Measurements from ENCODE around the gene BHLHE23.

The BHLHE23 gene

DNA sequence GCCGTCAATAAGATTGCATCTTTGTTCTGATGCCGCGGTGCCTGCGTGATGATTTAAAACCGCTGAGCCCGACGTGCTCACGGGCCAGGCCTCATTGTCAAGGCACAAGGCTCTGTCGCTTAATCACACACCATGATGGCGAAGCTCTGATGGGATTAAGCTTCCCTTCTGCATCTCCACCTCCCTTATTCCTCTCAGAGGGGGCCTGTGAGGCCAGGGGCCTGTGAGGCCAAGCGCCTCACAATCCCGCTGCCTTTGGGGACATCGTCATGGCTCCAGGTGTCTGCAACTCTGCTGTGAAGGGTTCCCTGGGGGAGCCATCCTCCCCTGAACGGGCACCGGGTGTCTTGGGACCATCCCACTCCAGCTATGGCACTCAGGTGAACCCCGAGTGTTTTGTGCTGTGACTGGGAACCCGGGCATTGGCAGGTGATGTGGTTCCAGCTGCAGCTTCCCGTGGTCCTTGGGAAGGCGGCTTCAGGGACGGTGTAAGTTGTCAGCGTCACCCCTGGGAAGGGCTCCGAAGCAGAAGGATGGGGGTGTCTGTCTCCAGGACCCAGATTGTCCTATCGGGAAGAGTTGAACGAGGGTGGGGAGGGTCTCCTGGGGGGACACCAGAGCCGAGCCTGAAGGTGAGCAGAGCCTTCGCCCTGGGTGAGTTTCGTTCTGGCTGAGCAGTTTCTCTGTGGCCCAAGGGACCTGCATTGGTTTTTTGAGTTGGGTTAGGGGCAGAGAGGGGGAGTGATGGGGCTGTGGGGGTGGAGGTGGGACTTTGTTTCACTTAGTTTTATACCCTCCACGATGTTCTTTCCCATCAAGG is 18.0 kb upstream of the BHLHE23 start:
- DNase-seq, result no peak

DNA sequence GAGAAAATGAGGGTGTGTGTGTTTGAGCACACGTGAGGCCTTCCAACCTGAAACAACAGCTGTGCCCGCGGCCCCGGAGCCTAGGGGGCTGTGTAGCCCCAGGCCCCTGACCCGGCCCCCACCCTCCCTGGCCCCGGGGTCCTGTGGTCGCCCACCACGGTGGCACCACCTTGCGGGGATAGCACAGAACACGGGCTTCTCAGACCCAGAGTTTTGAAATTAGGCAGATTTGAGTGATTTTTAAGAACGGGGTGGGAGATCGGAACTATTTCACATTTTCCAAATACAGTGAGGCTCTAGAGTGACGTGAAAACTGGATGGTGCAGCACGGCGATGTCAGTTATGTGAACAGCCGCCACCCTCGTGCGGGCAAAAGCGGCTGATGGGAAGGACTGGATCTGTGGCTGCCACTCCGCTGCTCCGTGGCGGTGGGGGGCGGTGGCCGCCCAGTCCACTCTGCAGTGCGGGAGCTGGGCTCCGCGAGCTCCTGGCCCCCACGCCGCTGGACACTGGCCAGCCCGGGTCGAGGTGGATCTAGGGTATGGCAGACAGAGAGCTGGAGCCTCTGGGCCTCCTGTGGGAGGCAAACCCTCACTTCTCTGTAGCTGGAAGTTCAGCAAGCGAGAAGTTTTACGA is 17.3 kb upstream of the BHLHE23 start:
- DNase-seq, result no peak

DNA sequence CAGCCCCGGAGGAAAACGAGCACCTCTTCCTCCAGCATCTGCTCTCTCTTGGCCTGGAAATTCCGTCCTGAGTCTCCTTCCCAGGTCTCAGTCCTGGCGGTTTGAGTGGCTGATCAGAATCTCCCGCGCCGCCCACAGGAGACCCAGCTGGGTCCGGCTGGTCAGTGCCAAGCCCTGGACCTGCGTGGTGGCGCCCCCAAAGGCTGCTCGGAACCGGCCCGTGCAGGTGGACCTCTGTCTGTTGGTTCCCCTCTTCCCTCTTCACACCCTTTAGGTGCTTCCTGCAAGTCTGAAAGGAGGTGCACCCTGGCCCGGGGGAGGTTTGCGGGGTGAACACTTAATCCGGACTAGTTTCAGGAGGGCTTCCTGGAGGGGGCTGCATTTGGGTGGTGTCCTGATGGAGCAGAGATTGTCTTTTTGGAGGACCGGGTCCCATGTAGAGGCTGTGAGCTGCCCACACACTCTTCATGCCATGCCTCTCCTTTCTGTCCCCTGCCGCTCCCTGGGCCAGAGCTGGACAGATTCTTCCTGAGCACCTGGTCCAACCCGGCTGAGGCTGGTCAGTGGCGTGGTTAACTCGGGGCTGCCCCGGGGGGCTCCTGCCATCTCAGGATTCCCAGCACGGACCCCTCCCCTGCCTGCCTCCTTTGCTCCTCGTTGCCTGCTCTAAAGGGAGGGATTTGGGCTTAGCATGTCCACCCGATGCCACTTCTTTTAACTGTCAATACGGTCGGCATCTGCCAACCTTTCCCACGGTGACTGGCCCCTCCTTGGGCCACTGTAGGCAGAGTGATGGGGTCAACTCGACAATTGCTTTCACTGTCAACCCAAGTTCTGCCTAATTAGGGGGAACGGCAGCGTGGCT is 16.5 kb upstream of the BHLHE23 start:
- DNase-seq, result no peak

DNA sequence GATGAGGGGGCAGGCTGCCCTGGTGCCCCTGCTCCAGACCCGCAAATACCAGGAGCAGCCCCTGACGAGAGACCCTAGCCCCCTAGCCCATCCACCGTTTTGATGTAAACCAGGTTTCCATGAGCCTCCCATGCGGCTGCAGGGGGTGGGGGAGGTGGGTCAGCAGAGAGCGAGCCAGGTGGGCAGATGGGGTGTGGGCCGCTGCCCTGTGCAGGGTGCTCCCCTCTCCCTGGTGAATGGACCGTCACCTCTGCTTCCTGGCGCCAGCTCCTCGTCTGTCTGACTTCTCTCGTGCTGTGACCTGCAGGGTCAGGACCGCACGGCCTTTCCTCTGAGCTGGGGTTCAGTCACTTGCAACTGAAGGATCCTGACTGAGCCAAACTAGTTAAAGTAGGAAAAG is 15.7 kb upstream of the BHLHE23 start:
- no peak for DNase-seq

DNA sequence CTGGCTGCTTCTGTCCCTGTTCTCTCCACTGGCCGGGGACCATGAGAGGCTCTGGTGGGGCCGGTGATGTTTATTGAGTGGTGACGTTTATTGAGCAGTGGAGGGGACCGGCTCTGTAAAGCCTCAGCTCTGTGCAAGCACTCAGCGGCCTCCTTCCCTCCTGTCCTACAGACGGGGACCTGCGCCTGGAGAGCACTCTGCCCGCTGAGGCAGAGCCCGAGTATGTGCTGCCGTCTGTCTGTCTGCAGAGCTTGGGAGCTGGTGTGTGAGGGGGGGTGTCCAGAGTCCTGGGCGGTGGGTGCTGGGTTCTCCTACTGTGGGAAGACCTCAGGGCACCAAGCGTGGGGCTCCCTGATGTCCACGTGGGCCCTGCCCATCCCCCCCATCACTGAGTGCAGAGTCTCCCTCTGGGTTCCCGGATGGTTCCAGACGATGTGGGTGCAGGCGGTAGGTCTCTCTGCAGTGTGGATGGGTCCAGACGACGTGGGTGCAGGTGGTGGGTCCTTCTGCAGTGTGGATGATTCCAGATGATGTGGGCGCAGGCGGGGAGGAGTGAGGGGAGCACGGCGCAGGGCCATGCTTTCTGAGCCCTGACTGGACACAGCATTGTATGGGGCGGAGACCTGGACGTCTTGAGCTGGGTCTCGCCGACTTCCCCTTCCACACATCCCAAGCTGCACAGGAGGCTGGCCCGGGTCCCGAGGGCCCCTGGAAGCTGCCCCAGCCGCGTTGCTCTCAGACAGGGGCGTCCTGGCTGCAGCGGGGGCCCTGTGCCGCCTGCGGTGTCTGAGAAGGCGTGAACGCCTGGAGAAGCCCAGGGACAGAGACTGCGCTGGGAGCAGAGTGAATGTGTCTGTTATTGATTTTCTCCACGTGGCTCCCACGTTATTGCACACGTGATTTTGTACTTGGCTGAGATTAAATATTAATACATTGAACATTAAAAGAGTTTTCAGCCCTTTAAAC is 14.9 kb upstream of the BHLHE23 start:
- DNase-seq, result no peak

DNA sequence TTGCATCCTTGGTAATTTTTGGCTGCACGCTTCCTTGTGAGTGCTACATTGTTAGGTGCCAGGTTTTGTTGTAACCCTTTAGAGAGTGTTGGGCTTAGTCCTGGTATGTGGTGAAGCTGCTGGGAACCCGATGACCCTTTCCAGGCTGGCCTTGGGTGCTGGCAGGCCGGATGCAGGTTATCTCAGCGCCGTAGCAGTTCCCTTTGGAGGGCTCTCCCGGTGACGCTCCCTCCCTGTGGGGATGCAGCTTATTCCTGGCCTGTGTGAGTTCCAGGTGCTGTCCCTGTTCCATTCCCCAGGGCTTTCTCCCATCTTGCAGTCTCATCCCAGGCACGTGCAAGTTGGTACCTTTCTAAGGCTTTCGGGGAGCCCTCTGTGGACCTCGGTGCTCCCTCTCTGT is 13.9 kb upstream of the BHLHE23 start:
- DNase-seq, result no peak

DNA sequence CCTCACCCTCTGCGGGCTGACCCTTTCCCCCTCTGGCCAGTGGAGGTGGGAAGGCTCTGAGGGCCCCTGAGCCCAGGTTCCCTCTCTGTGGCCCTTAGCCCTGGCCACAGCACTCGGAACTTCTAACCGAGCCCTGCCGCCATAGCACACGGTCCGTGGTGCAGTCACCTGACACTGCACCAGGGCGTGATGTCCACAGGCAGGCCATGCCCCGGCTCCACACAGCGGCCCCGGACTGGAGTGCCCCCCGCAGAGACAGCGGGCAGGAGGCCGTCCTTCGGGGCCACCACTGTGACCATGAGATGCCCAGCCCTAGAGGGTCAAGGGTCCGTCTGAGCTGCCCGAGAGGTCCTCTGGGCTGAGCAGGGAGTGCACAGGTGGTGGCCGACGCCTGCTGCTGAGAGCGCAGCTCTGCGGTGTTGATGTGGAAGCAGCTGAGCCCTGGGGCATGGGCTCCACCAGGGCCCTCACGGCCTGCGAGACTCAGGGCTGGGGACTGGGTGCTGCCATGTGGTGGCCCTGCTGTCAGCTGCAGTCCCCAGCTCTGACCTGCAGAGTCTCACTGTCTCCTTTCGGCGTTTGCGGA is 11.2 kb upstream of the BHLHE23 start:
- no peak for DNase-seq

DNA sequence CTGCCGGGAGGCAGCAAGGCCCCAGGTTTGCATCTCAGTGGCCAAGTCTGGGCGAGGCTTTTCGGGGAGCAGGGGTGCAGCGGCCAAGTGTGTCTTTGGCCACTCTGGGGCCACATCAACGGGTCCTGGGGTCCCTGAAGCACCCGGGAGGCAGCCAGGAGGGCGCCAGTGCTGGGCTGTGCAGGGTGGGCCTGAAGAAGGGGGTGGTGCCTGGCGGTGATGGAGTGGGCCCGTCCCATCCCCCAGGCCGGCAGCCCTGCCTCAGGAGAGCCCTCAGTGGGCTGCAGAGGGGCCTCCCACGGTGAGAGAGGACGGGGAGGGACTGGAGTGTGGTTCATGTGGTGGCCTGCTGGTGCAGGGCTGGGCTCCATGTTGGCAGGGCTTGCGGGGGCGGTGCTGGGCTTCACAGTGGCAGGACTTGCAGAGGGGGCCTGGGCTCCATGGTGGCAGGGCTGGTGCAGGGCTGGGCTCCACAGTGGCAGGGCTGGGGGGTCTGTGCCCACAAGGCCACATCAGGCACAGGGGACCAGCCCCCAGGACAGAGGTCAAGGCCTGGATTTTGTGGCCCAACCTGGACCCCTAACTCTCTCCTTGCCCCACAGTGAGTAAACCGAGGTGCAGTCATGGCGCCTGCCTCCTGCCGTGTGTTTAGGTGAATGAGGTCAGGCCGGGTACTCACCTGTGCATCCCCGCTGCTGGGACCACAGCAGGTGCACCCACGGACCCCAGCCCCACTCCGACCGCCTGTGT is 10.5 kb upstream of the BHLHE23 start:
- no peak for DNase-seq

DNA sequence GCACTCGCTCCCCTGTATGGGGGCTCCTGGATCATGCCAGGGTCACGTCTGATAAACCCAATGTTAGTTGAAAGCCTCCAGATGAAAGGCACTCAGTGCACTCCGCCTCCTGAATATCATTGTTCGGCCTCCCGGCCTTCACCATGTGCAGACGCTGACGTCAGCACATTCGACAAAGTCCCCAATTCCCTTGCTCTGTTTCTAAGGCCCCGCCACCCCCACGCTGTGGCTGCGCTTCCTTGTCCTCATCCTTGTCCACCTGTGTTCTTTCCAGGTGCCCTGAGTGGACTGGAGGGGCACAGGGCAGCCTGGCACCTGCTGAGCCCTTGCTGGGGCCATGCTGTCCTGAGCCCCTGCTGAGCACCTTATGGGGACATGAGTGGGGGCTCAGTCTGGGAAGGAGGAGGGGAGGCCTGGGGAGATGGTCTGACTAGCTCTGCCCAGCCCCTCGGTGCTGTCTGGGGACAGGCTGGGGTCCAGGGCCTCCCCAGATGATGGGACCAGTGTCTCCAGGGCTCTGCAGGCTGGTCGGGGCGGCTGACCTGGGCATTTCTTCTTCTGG is 9.8 kb upstream of the BHLHE23 start:
- DNase-seq, result no peak

DNA sequence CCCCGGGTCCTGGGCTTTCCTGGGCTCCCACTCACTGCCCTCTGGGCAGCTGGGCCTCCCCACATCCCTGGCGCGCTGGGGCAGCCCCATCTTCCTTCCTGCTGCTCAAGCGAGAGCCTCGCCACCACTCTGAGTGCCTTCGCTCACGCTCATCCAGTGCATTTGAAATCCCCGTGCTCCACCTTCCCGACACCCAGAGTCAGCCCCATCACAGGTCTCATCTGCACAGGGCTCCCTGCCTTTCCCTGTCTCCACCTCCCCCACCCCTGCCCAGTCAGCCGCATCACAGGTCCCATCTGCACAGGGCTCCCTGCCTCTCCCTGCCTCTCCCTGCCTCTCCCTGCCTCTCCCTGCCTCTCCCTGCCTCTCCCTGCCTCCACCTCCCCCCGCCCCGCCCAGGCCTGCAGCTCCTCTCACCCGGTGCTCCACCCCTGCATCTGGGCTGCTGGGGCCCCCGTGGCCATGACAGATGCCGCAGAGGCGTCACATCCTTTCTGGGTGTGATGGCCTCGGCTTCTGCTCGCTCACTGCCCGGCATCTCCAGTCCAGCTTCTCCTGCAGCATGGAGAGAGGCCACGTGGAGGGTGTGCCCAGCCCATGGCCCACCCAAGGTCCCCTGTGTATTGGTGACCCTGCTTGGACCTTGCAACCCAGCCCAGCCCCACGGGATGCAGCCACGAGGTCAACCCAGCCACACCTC is 9.0 kb upstream of the BHLHE23 start:
- no peak for DNase-seq

DNA sequence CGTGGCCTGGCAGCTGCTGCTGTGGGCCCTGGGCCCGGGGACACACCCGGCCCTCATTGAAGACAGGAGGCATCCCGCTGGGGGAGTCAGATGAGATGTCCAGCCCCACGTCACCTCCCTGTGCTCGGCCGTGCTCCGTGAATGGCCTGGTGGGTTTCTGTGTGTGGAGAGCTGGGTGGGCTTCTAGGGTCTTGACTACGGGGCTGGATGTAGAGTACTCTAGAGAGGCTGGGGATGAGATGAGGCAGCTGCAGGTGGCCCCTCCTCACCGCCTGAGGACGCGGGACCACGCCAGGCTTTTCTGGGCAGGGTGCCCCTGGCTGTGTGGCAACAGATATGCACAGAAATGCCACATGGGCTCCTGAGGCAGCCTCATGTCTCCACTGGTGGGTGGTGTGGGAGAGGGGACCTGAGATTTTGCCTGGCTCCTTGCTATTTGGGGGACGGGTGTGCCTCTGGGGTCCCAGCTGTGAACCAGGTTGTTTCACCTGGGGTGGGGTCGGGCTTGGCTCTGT is 8.4 kb upstream of the BHLHE23 start:
- no peak for DNase-seq

DNA sequence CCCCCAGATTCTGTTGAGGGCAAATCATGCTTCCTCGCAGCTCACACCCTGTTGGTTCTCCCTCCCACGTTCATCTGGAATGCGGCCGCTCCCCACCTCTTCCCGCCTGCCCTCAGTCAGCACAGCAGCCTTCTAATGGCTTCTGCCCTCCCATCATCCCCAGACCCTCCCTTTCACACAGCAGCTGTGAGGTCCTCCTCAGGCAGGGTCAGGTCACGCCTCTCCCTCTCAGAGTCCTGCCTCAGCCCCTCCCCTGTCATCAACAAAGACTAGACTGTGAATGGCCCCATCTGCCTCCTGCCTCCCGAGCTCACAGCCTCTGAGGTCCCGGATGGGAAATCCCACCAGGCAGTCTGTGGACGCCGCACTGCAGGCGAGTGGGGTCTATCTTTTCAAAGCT is 7.9 kb upstream of the BHLHE23 start:
- no peak for DNase-seq

DNA sequence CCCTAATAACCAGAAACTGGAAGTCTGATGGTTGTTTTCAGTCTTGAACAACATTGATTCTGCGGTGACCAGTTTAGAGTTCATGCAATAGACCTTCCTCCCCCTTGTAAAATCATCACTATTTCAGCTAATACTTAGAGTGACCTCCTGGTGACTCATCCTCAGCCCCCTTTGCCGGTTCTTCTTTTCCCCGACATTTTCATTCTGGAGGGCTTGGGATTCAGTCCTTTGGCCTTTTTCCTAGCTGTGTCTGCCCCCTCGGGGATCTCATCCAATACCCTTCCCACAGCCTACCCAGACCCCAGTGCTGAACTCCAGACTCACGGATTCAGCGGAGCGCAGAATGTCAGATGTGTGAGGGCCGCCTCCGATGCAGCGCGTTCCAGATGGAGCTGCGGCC is 7.5 kb upstream of the BHLHE23 start:
- DNase-seq, result no peak

DNA sequence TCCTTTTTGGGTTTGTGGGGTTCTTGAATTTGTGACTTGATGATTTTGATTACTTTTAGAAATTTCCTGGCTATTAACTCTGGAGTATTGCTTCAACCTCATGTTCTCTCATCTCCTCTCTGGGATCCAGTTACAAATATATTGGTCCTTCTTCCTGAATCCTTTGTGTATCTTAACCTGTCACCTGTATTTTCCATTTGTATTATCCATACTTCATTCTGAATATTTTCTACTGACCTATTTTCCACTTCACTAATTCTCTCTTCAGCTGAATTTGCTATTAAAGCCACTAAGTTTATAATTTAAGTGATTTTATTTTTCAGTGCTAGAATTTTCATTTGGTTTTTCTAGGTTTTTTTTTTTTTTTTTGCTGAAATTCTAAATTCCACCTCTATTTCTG is 6.4 kb upstream of the BHLHE23 start:
- DNase-seq, result no peak

DNA sequence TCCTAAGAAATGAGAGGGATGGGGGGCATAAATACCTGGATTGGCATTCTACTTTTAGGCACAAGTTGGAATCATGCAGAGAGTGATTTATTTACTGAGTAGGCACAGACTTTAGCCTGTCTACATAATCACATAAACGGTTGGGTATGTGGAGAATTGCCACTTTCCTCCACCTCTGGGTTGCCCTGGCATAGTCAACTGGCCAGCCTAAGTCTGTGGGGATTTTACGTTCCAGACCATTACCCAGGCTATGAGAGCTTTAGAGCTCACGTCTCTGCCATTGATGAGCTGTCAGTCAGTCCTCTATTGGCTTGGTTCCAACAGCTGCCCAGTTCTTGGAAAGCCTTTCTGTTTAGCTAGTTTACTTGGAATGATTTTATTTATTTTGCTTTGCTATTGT is 5.0 kb upstream of the BHLHE23 start:
- no peak for DNase-seq

DNA sequence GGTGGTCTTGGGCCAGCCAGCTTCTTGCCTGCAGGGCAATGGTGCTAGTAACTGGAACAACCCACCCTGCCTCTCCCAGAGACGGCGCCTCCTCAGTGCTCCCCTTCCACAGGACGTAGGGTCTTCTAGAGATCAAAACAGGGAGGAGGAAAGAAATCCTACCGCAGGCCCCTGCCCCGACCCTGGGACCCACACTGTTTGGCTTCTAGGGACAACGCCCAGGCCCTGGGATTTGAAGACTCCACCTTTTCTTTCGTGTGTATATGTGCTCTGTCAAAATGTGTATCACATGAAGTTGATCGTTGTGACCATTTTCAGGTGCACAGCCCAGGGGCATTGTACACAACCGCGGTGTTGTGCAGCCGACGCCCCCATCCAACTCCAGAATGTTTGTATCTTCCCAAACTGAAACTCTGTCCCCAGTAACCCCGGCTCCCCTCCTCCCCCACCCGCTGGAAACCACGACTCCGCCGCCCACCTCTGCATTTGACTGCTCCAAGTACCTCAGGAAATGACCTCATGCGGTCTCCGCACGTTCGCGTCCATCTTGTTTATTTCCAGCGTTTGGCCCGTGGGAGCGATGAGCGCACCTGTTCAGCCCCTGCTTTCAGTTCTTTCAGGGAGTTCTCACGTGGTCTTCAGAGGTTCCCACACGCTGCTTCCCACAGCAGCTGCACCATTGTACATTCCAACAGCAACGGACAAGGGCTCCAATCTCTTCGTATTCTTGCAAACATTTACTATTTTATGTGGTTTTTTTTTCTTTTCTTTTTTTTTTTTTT is 3.4 kb upstream of the BHLHE23 start:
- DNase-seq, result no peak

DNA sequence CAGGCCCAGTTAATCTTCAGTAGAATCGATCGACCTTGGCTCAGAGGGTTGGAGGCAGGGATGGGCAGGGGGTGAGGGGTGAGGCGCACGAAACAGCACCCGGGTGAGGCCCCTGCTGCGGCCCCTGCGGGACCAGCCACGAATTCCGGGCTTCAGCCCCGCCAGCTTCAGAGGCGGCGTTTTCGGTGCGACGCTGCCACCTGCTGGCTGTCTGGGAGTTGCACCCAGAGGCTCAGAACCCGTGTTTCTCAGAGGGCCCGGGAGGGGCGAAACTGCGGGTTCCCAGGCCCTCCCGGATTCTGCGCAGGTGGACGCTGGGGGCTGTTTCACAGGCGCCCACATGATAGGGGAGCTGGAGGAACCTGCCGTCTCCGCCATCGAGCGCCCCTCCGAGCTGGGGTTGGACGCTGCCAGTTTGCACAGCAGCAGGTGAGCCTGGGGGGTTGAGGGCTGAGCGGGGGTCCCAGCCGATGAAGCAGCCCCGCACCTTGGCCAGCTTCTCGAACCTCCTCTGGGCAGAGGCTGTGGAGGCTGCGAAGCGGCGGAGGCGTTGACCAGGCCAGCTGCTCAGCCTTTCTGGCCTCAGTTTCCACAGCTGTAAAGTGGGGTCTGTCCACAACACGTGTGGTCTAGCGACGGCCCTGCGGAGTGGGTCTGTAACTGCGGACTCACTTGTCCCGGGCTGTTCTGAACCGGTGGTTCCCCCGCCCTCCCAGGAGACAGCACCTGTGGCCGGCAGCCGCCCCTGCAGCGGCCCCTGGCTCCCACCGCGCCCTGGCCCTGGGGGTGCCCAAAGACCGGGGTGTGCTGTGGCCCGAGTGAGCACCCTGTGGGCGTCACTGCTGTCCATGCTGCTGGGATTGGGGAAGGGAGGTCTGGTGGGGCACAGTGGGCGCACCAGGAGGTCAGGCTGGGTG is 2.5 kb upstream of the BHLHE23 start:
- peak; percentile 38 for DNase-seq

DNA sequence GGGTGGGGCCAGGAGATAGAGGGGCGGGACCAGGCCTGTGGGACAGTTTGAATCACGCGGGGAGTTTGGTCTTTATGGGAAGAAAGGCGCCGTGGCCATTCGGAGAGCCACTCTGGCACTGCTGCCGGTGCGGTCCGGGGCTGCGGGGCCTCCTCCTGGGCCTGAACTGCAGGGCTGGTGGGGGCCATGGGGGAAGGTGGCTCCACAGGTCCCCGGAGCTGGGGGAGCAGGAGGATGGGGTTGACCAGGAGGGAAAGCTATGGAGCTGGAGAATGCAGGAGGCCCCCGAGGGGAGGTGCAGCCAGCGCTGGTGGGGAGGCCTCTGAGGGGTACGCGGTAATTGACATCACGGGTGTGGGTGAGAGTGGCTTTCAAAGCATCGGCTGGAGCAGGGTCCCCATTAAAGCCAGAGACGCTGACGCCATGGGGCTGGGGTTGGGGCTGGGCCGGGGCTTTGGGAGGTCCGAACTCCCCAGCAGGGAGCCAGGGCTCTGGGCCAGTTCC is 1.8 kb upstream of the BHLHE23 start:
- no peak for DNase-seq

Data from GOT3 (cell line).